ENCODE data around the gene SAMD9L. TPM values are rescaled to one million over a fixed set of nuclear protein-coding genes. Genes with fewer than 3 reads are reported as not detected.
"Not testable (repeated sequence)": the region's sequence is repeated elsewhere in the genome, so short reads cannot be mapped to it uniquely, and the experiment has no call there.

SAMD9L gene
- polyA plus RNA-seq, 3 donors, result 12.5 to 31.8 (median 18.6) TPM

DNA sequence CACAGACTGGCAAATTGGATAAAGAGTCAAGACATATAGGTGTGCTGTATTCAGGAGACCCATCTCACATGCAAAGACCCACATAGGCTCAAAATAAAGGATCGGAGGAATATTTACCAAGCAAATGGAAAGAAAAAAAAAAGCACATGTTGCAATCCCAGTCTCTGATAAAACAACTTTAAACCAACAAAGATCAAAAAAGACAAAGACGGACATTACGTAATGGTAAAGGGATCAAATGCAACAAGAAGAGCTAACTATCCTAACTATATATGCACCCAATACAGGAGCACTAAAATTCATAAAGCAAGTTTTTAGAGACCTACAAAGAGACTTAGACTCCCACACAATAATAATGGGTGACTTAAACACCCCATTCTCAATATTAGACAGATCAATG is 24.7 kb downstream of the SAMD9L start:
- H4K20me1 ChIP-seq (ENCODE audit: insufficient read depth, low read length); H2AFZ ChIP-seq (ENCODE audit: insufficient read depth, low read depth, low read length, poor library complexity, severe bottlenecking); H3K27me3 Mint-ChIP-seq (ENCODE audit: low read depth in 3 of 3); H3K4me1 ChIP-seq (ENCODE audit: control insufficient read depth in 1 of 2, insufficient read depth in 2 of 2, low read length in 2 of 2); DNase-seq; H3K36me3 Mint-ChIP-seq; H3K4me1 Mint-ChIP-seq; H3K27ac Mint-ChIP-seq; H3K9ac ChIP-seq (ENCODE audit: insufficient read depth, low read length, poor library complexity, severe bottlenecking); H3K4me2 ChIP-seq (replicated peaks; ENCODE audit: extremely low read depth, low read length, poor library complexity, severe bottlenecking); intact Hi-C loops (cut with micrococcal nuclease); H3K4me3 ChIP-seq (replicated peaks in 1 of 3; ENCODE audit: low read depth in 2 of 3, low read length in 3 of 3); H3K4me3 Mint-ChIP-seq; H3K27me3 ChIP-seq (ENCODE audit: control insufficient read depth in 2 of 2, insufficient read depth in 2 of 2, low read length in 2 of 2); H3K27ac ChIP-seq (ENCODE audit: low read depth in 1 of 2, low read length in 2 of 2); H3K79me2 ChIP-seq (ENCODE audit: insufficient read depth, low read length); H3K36me3 ChIP-seq (replicated peaks in 1 of 2; ENCODE audit: control insufficient read depth in 1 of 2, insufficient read depth in 2 of 2, low read length in 2 of 2): not testable (repeated sequence)
- peaks cover 10 to 17% of the 10 kb centered on the region in 2 donors for H3K9me3 ChIP-seq (replicated peaks in 1 of 2; ENCODE audit: control insufficient read depth in 1 of 2, insufficient read depth in 1 of 2, low read length in 2 of 2)
- H3K9me3 Mint-ChIP-seq, result peaks cover 12 to 53% (median 38%) of the 10 kb centered on the region in 7 donors
- no CpG with 5 or more reads among the region's 3 CpGs for WGBS (ENCODE audit: insufficient coverage)

DNA sequence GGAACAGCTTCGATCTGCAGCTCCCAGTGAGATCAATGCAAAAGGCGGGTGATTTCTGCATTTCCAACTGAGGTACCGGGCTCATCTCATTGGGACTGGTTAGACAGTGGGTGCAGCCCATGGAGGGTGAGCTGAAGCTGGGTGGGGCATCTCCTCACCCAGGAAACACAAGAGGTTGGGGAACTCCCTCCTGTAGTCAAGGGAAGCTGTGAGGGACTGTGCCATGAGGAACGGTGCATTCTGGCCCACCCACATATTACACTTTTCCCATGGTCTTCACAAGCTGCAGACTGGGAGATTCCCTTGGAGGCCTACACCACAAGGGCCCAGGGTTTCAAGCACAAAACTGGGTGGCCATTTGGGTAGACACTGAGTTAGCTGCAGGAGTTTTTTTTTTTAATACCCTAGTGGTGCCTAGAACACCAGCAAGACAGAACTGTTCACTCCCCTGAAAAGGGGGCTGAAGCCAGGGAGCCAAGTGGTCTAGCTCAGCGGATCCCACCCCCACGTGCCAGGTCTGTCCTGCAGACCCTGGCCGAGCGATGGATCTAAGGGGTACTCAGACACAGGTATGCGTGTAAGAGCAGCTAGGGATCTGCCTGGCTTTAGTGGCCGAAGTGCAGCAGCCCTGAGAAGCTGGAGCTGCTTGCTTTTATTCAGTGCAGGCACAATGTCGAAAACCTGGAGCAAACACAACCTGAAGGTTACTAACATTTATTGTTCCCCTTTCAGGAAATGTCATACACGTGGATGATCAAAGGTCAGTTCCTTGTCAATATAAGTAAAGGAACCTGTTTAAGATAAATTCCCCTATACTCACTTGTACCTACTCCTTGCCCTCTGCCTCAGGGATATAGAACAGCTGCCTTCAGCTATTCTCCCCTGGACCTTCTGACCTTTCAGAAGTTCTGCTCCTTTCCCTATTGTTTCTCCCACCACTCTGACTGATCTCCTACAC is 27.3 kb downstream of the SAMD9L start:
- Mint-ChIP-seq H3K27me3 (ENCODE audit: low read depth in 3 of 3) (peaks cover 0 to 4% (median 0%) of the 10 kb centered on the region in 3 donors), H3K4me3 (no peak overlapping the region), H3K4me1 (peaks cover 19% of the 10 kb centered on the region), H3K9me3 (peaks cover 2 to 36% (median 25%) of the 10 kb centered on the region in 7 donors), H3K36me3 (peaks cover 5 to 6% of the 10 kb centered on the region in 2 donors), H3K27ac (no peak overlapping the region)
- no peak overlapping the region for H3K9ac ChIP-seq (ENCODE audit: insufficient read depth, low read length, poor library complexity, severe bottlenecking)
- H4K20me1 ChIP-seq (ENCODE audit: insufficient read depth, low read length), result no peaks in the 10 kb centered on the region
- intact Hi-C loops (cut with micrococcal nuclease), result no loop called here
- WGBS (ENCODE audit: insufficient coverage), result 97% methylated on average over 7 of the region's 12 CpGs
- H3K4me1 ChIP-seq (ENCODE audit: control insufficient read depth in 1 of 2, insufficient read depth in 2 of 2, low read length in 2 of 2), result peaks cover 17 to 23% of the 10 kb centered on the region in 2 donors
- peaks cover 0 to 7% of the 10 kb centered on the region in 2 donors for H3K9me3 ChIP-seq (replicated peaks in 1 of 2; ENCODE audit: control insufficient read depth in 1 of 2, insufficient read depth in 1 of 2, low read length in 2 of 2)
- H3K4me2 ChIP-seq (replicated peaks; ENCODE audit: extremely low read depth, low read length, poor library complexity, severe bottlenecking), result no peak overlapping the region
- H2AFZ ChIP-seq (ENCODE audit: insufficient read depth, low read depth, low read length, poor library complexity, severe bottlenecking), result no peak overlapping the region
- TF ChIP-seq, protein P1, sequence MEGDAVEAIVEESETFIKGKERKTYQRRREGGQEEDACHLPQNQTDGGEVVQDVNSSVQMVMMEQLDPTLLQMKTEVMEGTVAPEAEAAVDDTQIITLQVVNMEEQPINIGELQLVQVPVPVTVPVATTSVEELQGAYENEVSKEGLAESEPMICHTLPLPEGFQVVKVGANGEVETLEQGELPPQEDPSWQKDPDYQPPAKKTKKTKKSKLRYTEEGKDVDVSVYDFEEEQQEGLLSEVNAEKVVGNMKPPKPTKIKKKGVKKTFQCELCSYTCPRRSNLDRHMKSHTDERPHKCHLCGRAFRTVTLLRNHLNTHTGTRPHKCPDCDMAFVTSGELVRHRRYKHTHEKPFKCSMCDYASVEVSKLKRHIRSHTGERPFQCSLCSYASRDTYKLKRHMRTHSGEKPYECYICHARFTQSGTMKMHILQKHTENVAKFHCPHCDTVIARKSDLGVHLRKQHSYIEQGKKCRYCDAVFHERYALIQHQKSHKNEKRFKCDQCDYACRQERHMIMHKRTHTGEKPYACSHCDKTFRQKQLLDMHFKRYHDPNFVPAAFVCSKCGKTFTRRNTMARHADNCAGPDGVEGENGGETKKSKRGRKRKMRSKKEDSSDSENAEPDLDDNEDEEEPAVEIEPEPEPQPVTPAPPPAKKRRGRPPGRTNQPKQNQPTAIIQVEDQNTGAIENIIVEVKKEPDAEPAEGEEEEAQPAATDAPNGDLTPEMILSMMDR (IDR thresholded peaks at IDR 0.05), result no peak
- DNase-seq, result no peak
- peaks cover 18% of the 10 kb centered on the region for H3K79me2 ChIP-seq (ENCODE audit: insufficient read depth, low read length)
- H3K4me3 ChIP-seq (replicated peaks in 1 of 3; ENCODE audit: low read depth in 2 of 3, low read length in 3 of 3), result no peak overlapping the region
- H3K27me3 ChIP-seq (ENCODE audit: control insufficient read depth in 2 of 2, insufficient read depth in 2 of 2, low read length in 2 of 2), result no peaks in the 10 kb centered on the region
- no peak overlapping the region for H3K27ac ChIP-seq (ENCODE audit: low read depth in 1 of 2, low read length in 2 of 2)
- no peaks in the 10 kb centered on the region for H3K36me3 ChIP-seq (replicated peaks in 1 of 2; ENCODE audit: control insufficient read depth in 1 of 2, insufficient read depth in 2 of 2, low read length in 2 of 2)
